Liver (tissue), 9 donors: Measurements from ENCODE around the gene AKT3. TPM values are rescaled to one million over a fixed set of nuclear protein-coding genes. Genes with fewer than 3 reads are reported as not detected.

ENCODE experiments used
- DNase-seq: peaks from one replicate; pipeline ENCODE4 v3.0.0-alpha.2; 2017; ENCODE audit warnings: low spot score
- H3K27ac ChIP-seq, 2 donors: one replicate each; pipeline ENCODE4 v1.7.0; 2013; ENCODE audit warnings: inconsistent platforms in 2 of 2, low read length in 2 of 2, control low read depth in 1 of 2, low read depth in 1 of 2, mild to moderate bottlenecking in 1 of 2
- H3K27me3 ChIP-seq, 4 donors: one replicate each; pipeline versions ENCODE4 v1.6.1 to v1.7.0; 2013; ENCODE audit warnings: low read length in 3 of 4, inconsistent platforms in 1 of 4, mild to moderate bottlenecking in 1 of 4, moderate library complexity in 1 of 4; ENCODE audit not compliant: control insufficient read depth in 4 of 4, insufficient read depth in 4 of 4
- H3K36me3 ChIP-seq, 4 donors: one replicate each; pipeline versions ENCODE4 v1.6.1 to v1.7.0; 2013; ENCODE audit warnings: low read length in 3 of 4, mild to moderate bottlenecking in 3 of 4, low read depth in 1 of 4, moderate library complexity in 1 of 4; ENCODE audit not compliant: control insufficient read depth in 4 of 4, insufficient read depth in 3 of 4
- H3K4me1 ChIP-seq, 4 donors: one replicate each; pipeline versions ENCODE4 v1.6.1 to v1.7.0; 2013; ENCODE audit warnings: low read length in 3 of 4, mild to moderate bottlenecking in 3 of 4, moderate library complexity in 1 of 4; ENCODE audit not compliant: control insufficient read depth in 4 of 4, insufficient read depth in 4 of 4
- H3K4me3 ChIP-seq, 3 donors: one replicate each; pipeline versions ENCODE4 v1.6.1 to v1.7.0; 2013; ENCODE audit warnings: low read length in 3 of 3, control low read depth in 1 of 3, low read depth in 1 of 3, mild to moderate bottlenecking in 1 of 3
- H3K9ac ChIP-seq, 2 donors: one replicate each; pipeline ENCODE4 v1.7.0; 2013; ENCODE audit warnings: low read length in 2 of 2, mild to moderate bottlenecking in 2 of 2, moderate library complexity in 2 of 2, control low read depth in 1 of 2, low read depth in 1 of 2
- H3K9me3 ChIP-seq, 4 donors: one replicate each; pipeline versions ENCODE4 v1.6.1 to v1.7.0; 2013; ENCODE audit warnings: low read length in 3 of 4; ENCODE audit not compliant: control insufficient read depth in 4 of 4
- ATF3 ChIP-seq: IDR thresholded peaks from 2 replicates; pipeline ENCODE4 v1.6.1; 2016; ENCODE audit warnings: antibody characterized with exemption
- EGR1 ChIP-seq, 2 donors: IDR thresholded peaks; 2 replicates each; pipeline ENCODE4 v1.6.1; 2016 to 2018; ENCODE audit warnings: antibody characterized with exemption in 2 of 2, low read depth in 2 of 2
- FOXA1 ChIP-seq: IDR thresholded peaks from 2 replicates; pipeline ENCODE4 v1.6.1; 2016; ENCODE audit warnings: antibody characterized with exemption
- FOXA2 ChIP-seq: IDR thresholded peaks from 2 replicates; pipeline ENCODE4 v1.6.1; 2016; ENCODE audit warnings: antibody characterized with exemption
- GABPA ChIP-seq, 2 donors: IDR thresholded peaks in 1 of 2; conservative IDR thresholded peaks in 1 of 2; 2 replicates each; pipeline ENCODE4 v1.6.1; 2016; ENCODE audit warnings: antibody characterized with exemption in 2 of 2, mild to moderate bottlenecking in 1 of 2, moderate library complexity in 1 of 2
- HNF4A ChIP-seq, 2 donors: conservative IDR thresholded peaks; 2 replicates each; pipeline ENCODE4 v1.6.1; 2016; ENCODE audit warnings: antibody characterized with exemption in 2 of 2, mild to moderate bottlenecking in 2 of 2
- HNF4G ChIP-seq: IDR thresholded peaks from 2 replicates; pipeline ENCODE4 v1.6.1; 2016; ENCODE audit warnings: antibody characterized with exemption
- JUND ChIP-seq, 2 donors: IDR thresholded peaks; 2 replicates each; pipeline ENCODE4 v1.6.1; 2016; ENCODE audit warnings: antibody characterized with exemption in 2 of 2
- MAX ChIP-seq: IDR thresholded peaks from 2 replicates; pipeline ENCODE4 v1.6.1; 2016; ENCODE audit warnings: antibody characterized with exemption
- NR2F2 ChIP-seq: IDR thresholded peaks from 2 replicates; pipeline ENCODE4 v1.6.1; 2016; ENCODE audit warnings: antibody characterized with exemption
- RAD21 ChIP-seq, 2 donors: IDR thresholded peaks; 2 replicates each; pipeline ENCODE4 v1.6.1; 2016; ENCODE audit warnings: antibody characterized with exemption in 2 of 2, mild to moderate bottlenecking in 2 of 2
- REST ChIP-seq: IDR thresholded peaks from 2 replicates; pipeline ENCODE4 v1.6.1; 2016; ENCODE audit warnings: antibody characterized with exemption, mild to moderate bottlenecking
- RXRA ChIP-seq, 2 donors: IDR thresholded peaks; 2 replicates each; pipeline ENCODE4 v1.6.1; 2017 to 2018; ENCODE audit warnings: antibody characterized with exemption in 2 of 2, mild to moderate bottlenecking in 1 of 2
- SP1 ChIP-seq: IDR thresholded peaks from 2 replicates; pipeline ENCODE4 v1.6.1; 2018; ENCODE audit warnings: antibody characterized with exemption, mild to moderate bottlenecking
- TAF1 ChIP-seq: conservative IDR thresholded peaks from 2 replicates; pipeline ENCODE4 v1.6.1; 2016; ENCODE audit warnings: antibody characterized with exemption, mild to moderate bottlenecking
- YY1 ChIP-seq: IDR thresholded peaks from 2 replicates; pipeline ENCODE4 v1.6.1; 2016; ENCODE audit warnings: antibody characterized with exemption, mild to moderate bottlenecking
- WGBS: extraction: QIAGEN DNeasy Blood & Tissue Kit; methylation state at CpG from one replicate; pipeline ENCODE4 v1.1.7; 2013; 5-methylcytosine and 5-hydroxymethylcytosine counted together
- polyA plus RNA-seq, 2 donors: library from polyadenylated mRNA; stranded (reverse) in 1 of 2; unstranded in 1 of 2; fragments of 200-250 nt in 1 of 2; fragments of >200 nt in 1 of 2; fragmentation: Nextera tagmentation in 1 of 2; extraction: Ambion mirVana in 1 of 2; gene quantifications; one replicate each; pipeline versions ENCODE4 v1.2.1 to v1.2.3, GENCODE V29; 2013 to 2015
- total RNA-seq, 2 donors: library from RNA; depleted of rRNA; stranded (reverse); fragments of >200 nt; gene quantifications; one replicate each; pipeline ENCODE4 v1.2.3, GENCODE V29; 2014
- TF ChIP-seq, protein P1 (sequence below): IDR thresholded peaks from 2 replicates; pipeline ENCODE4 v1.6.1; 2016; ENCODE audit warnings: antibody characterized with exemption
- donor health status: healthy.
- donor health status: healthy.
- donor health status: healthy.
- donor health status: healthy.
- donor health status: healthy.

The AKT3 gene
- total and polyA plus RNA-seq, 4 donors: 1.7 to 7.6 (median 2.8) TPM

DNA sequence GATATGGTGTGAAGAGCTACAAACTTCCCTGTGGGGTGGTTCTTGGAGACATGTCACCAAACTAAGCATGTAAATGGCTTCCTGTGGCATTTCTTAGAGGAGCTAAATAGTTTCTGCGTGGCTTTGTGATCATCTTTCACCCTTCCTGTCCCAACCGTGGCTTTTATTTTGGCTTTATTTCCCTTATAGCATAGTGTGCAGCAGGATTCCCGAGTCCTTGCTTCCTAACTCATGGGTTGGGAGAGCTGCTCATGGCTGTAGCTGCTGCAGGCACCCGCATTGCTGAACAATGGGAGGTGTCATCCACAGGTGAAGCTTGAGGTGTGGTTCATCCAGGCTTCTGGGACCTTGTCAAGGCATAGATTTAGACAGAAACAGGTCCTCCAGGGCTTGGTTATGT lies 402.2 kb downstream of the AKT3 start:
- 77% methylated on average over 4 of the region's 4 CpGs for WGBS
- TF ChIP-seq FOXA1 (no peak), HNF4G (no peak)
- H3K4me3 ChIP-seq: no peak overlapping the region
- peak overlapping the region; percentile 25 to 34 for H3K27ac ChIP-seq
- no peaks in the 10 kb centered on the region for H3K36me3 ChIP-seq
- peaks cover 3 to 13% (median 3%) of the 10 kb centered on the region in 4 donors for H3K4me1 ChIP-seq
- no peaks in the 10 kb centered on the region for H3K27me3 ChIP-seq
- no peak for DNase-seq
- no peak overlapping the region for H3K9ac ChIP-seq
- H3K9me3 ChIP-seq: no peaks in the 10 kb centered on the region

GRCh38 chr1:243447347-243447746 lies 402.7 kb downstream of the AKT3 start:
- Histone ChIP-seq H3K4me3 (no peak overlapping the region), H3K9me3 (no peaks in the 10 kb centered on the region), H3K27me3 (no peaks in the 10 kb centered on the region), H3K36me3 (no peaks in the 10 kb centered on the region), H3K27ac (peak overlapping the region; percentile 25 to 37), H3K9ac (peak overlapping the region in 1 of 2 donors; percentile 32), H3K4me1 (peaks cover 3 to 11% (median 3%) of the 10 kb centered on the region in 4 donors)
- TF ChIP-seq ATF3 (no peak), HNF4G (no peak), REST (no peak), TAF1 (no peak), RAD21 (IDR thresholded peaks at IDR 0.05) (peak; percentile 21), FOXA2 (peak; percentile 68), HNF4A (conservative IDR thresholded peaks at IDR 0.05) (peak; percentile 18 to 34), JUND (IDR thresholded peaks at IDR 0.05) (peak in 1 of 2 donors; percentile 43), RXRA (IDR thresholded peaks at IDR 0.05) (peak in 1 of 2 donors; percentile 35), YY1 (peak; percentile 47), EGR1 (IDR thresholded peaks at IDR 0.05; ENCODE audit: low read depth in 2 of 2) (no peak), MAX (no peak)
- TF ChIP-seq, protein P1, sequence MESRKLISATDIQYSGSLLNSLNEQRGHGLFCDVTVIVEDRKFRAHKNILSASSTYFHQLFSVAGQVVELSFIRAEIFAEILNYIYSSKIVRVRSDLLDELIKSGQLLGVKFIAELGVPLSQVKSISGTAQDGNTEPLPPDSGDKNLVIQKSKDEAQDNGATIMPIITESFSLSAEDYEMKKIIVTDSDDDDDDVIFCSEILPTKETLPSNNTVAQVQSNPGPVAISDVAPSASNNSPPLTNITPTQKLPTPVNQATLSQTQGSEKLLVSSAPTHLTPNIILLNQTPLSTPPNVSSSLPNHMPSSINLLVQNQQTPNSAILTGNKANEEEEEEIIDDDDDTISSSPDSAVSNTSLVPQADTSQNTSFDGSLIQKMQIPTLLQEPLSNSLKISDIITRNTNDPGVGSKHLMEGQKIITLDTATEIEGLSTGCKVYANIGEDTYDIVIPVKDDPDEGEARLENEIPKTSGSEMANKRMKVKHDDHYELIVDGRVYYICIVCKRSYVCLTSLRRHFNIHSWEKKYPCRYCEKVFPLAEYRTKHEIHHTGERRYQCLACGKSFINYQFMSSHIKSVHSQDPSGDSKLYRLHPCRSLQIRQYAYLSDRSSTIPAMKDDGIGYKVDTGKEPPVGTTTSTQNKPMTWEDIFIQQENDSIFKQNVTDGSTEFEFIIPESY: no peak
- 33% methylated on average over 3 of the region's 3 CpGs for WGBS
- no peak for DNase-seq

DNA sequence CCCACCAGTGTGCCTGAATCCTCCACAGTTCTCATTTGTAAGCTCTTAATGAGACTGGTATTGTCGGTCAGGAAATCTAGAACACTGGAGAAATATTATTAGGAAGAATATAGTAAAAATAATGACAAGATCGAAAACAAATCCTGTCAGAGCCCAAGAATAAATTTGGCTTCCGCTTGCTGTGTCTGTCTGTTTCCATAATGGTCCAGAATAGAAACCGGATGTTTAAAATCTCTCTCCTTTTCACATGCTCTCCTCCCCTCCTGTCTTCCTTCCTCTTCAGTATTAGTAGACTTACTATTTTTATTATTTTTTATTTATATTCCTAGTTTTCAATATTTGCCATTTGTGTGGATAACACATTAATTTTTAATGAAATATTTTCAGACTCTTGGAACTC lies 406.5 kb downstream of the AKT3 start:
- Histone ChIP-seq H3K36me3 (no peaks in the 10 kb centered on the region), H3K4me1 (peaks cover 0 to 12% (median 3%) of the 10 kb centered on the region in 4 donors), H3K9me3 (no peaks in the 10 kb centered on the region), H3K27me3 (no peaks in the 10 kb centered on the region), H3K9ac (no peak overlapping the region), H3K4me3 (no peak overlapping the region), H3K27ac (no peak overlapping the region)
- DNase-seq: no peak
- WGBS: 75% methylated on average over 4 of the region's 4 CpGs
- TF ChIP-seq RAD21 (IDR thresholded peaks at IDR 0.05): no peak
- TF ChIP-seq, protein P1: no peak
- no peak for TF ChIP-seq SP1
- no peak for TF ChIP-seq HNF4A (conservative IDR thresholded peaks at IDR 0.05)
- TF ChIP-seq TAF1: no peak
- no peak for TF ChIP-seq GABPA (IDR thresholded peaks at IDR 0.05 in 1 of 2, conservative IDR thresholded peaks at IDR 0.05 in 1 of 2)
- TF ChIP-seq YY1: no peak
- no peak for TF ChIP-seq HNF4G
- no peak for TF ChIP-seq NR2F2
